ENCODE data around the gene DGKQ.
"Not testable (repeated sequence)": the region's sequence is repeated elsewhere in the genome, so short reads cannot be mapped to it uniquely, and the experiment has no call there.

DGKQ gene

DNA sequence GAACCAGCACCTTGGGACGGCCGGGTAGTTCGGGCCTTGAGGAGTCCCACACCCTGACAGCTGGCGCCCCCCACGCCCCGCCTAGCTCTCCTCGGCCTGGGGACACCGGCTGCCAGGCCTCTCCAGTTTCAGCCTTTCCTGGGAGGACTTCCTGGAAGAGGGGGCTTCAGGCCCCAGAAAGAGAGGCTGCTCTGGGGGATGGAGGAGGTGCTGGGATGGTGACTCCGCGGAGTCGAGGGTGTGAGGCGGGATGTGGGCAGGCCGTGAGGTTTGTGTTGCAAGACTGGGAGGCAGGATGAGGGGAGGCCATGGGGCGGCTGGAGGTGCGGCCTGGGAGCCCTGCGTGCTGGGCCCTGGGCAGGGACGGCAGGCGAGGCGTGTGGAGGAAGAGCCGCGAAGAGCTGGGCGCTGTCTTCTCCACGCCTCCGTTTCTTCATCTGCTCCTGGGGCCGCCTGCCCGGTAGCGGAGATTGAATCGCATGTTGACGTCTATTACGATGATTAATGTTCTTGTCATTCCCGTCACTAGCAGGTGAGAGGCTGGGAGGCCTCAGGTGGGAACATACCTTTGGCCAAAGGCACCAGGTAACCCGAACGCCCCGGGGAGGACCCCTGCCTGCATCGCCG is 37.1 kb upstream of the DGKQ start:
- DNase-seq = peak; percentile 78

DNA sequence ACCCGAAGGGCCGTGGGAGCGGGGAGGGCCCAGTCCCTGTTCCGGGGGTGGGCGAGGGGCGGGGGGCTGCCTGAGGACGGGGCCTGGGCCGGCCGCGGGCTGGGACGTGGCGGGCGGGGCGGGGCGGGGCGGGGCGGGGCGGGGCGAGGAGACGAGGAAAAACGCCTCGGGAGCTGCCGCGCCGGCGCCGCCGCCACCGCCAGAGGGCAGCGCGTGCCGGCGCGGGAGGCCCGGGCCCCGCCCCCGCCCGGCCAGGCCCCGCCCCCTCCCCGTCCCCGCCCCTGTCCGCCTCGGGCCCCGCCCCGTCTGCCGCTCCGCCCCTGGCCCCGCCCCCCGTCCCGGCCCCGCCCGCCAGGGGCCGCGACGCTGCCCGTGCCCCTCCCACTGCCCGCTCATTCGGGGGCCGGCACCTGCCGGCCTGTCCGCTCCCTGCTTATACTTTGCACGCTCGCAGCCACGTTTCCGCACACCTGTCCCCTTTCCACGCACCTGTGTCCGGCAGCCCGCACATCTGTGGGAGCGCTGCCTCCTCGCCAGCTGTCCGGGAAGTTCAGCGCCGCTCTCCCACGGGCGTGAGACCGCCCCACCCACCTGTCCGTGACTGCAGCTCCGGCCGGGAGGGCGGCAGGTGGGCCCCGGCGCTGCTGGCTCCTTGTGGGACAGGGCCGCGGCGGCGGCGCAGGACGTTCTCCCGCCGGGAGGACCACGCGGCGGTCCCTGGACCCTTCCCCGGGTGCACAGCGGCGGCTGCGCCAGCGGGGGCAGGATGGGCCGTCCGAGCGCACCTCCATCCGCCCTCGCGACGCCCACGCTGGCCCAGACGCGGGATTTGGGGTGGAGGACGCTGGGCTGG is 36.4 kb upstream of the DGKQ start:
- peak; percentile 60 for DNase-seq

DNA sequence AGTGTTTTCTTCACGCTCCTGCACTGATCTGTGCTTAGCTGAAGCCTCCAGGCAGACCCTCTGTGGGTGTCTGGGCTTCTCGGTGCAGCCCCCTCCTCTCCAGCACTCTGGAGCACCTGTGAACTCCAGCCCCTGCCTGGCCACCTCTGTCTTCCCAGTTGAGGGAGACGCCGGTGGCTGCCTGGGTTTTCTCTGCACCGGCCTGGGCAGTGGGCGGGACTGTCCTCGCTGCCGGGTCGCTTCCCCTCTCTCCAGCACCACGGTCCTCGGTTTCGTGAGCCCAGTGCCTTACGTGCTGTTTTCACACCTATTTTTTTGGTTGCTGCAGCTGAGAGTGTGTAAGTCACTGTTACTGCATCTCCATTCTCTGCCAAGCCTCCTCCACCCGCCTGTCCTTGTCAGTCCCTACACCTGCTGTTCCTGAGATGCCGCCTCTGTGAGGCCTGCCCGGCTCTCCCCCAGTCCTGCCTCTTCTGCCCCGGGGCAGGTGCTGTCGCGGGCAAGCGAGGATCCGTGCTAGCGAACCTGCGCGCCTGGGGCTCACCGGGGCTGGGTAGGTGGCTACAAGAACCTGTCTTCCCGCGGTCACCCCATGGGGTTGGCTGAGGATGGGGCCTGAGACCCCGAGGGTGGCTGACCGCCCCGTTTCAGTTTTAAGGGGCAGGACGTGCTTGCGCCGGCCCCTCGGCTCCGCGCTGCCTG is 35.6 kb upstream of the DGKQ start:
- no peak for DNase-seq

DNA sequence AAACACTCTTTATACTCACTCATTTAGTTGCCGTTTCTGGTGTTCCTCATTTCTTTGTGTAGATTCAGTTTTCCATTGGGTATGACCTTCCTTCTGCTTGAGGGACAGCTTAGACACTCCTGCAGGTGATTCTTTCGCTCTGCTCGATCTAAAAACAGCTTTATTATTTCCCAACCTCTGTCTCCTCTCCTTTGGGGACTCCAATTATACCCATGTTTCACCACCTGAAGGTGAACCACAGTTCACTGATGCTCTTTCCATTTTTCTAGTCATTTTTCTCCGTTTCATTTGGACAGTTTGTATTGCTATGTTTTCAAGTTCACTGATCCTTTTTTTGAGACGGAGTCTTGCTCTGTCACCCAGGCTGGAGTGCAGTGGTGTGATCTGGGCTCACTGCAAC is 33.5 kb upstream of the DGKQ start:
- no peak for DNase-seq

DNA sequence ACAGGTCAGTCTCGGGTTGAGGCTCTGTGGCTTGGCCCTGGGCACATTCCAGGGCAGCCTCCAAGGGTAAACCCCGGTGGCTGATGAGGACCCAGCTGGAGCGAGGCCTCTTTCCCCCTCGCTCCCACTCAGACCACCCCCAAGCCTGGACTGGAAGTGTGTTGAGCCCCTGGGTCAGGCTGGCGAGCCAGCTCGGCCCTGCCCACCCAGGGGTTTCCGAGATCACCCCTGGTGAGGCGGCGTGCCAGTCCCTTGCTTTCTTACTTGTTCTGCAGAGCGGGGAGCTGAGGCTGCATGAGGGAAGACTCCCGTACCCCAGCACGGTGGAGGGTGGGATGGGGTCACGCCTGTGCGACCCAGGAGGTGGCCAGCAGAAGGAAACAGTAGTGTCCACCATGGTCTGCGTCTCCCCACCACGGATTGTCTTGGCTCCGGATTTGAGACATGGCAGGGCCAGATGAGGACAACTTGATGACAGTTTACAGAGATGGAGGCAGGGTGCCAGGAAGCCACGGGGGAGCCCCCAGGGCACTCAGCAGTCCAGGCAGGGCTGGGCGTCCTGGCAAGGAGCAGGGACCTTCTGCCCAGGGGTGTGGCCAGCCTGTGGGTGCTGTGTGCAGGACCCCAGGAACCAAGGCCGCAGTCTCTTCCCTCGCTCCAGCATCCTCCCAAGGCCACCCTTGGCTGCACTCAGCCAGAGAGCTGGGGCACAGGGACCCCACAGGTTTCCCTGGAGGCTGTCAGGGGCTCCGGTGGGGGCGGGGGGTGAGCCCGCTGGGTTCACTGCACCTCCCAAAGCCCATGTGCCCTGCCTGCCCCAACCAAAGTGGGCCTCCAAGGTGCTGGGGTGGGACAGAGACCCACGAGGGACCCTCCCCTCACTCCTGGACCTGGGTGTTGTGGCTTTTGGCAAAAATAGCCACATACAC is 31.5 kb upstream of the DGKQ start:
- DNase-seq = no peak

DNA sequence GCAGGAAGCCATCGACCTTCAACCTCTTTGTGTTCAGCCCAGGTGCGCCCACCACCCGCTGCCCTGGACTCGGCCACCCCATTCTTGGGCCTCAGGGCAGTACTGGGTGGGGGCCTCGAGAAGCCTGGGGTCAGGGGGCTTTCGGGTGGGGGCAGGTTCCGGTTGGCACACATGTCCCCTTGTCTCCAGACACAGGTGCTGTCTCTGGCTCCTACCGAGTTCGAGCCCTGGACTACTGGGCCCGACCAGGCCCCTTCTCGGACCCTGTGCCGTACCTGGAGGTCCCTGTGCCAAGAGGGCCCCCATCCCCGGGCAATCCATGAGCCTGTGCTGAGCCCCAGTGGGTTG is 30.7 kb upstream of the DGKQ start:
- DNase-seq = no peak

DNA sequence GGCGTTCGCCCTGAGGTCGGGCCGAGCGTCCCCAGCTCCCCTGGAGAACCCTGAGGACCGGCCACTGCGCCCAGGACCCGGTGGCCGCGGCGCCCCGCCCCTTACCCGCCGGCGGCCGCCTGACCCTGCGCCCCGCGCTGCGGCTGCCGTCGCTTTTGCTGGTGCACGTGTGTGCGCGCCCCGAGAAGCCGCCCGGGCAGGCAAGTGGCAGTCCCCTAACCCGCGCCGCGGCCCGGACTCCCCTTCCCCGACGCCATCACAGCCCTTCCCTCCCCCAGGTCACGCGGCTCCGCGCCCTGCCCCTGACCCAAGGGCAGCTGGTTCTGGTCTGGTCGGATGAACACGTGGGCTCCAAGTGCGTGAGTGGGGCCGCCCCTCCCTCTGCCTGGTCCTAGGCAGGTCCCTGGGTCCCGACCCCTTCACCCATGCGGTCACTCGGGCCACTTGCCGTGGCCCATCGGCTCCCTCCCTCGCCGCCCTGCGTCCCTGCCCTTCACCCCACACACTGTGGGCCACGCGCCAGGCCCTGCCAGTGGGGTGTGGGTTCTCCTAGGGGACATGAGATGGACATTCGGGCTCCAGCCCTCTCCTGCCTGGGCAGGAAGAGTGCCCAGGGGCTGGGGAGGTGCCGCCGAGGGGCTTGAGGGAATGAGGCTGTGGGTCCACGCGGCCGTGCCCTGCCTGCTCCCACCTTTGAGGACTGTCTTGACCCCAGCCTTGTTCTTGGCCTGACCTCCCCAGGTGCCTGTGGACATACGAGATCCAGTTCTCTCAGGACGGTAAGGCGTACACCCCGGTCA is 30.1 kb upstream of the DGKQ start:
- no peak for DNase-seq

DNA sequence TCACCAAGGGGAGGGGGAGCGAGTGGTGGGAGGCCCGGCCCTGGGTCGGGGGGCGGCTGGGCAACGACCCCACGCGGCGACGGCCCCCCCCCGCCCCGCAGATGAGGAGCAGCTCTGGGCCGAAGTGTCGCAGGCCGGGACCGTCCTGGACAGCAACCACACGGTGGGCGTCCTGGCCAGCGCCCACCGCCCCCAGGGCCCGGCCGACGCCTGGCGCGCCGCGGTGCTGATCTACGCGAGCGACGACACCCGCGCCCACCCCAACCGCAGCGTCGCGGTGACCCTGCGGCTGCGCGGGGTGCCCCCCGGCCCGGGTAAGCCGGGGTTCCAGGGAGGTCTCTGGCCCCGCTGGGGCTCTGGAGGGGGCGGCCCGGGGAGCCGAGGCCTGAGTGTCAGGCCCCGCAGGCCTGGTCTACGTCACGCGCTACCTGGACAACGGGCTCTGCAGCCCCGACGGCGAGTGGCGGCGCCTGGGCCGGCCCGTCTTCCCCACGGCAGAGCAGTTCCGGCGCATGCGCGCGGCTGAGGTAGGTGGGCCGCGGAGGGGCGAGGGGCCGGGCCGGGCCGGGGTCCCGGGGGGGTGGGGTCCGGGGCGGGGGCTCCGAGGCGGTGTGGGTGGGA is 29.4 kb upstream of the DGKQ start:
- DNase-seq = no peak

DNA sequence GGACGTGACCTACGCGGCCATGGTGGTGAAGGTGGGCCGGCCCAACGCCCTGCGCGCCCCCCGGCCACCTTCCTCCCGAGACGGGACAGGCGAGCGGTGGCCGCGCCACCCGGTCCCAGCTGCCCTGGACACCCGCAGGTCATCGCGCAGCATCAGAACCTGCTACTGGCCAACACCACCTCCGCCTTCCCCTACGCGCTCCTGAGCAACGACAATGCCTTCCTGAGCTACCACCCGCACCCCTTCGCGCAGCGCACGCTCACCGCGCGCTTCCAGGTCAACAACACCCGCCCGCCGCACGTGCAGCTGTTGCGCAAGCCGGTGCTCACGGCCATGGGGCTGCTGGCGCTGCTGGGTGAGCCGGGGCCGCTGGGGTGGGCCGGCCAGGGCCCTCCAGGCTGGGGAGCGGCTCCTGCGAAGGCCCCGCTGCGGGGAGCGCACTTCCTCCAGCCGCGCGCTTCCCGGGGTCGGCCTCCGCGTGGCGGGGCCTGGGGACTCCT is 28.8 kb upstream of the DGKQ start:
- no peak for DNase-seq

DNA sequence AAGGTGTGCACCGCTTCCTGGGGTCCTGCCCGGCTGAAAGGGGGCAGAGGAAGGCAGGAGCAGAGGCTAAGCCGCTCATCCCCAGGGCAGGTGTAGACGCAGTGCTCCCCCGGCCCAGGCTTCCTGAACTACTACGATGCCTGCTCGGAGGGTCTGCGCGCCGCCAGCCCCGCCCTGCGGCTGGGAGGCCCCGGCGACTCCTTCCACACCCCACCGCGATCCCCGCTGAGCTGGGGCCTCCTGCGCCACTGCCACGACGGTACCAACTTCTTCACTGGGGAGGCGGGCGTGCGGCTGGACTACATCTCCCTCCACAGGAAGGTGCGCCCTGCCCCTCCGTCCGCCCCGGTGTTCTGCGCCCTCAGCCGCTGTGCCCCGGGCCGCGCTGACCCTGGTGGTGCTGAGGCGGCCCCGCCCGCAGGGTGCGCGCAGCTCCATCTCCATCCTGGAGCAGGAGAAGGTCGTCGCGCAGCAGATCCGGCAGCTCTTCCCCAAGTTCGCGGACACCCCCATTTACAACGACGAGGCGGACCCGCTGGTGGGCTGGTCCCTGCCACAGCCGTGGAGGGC is 28.3 kb upstream of the DGKQ start:
- no peak for DNase-seq

DNA sequence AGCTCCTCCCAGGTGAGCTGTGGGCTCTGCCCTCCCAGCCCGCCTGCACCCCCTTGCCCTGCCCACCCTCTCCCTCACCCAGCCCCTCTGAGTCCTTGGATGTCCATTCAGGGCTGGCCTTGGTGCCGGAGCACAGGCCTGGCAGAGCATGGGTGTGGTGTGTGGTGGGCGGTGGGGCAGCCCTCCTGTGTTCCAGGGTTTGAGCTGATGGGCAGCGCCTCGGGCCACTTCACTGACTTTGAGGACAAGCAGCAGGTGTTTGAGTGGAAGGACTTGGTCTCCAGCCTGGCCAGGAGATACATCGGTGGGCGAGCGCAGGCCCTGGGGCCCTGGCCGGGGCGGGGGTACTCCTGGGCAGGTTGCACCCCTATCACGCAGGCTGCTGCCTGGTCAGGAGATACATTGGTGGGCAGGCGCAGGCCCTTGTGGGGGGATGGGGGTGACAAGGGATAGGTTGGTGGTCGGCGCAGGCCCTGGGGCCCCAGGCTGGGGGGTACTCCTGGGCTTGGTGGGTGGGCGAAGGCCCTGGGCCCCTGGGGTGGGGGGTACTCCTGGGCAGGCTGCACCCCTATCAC is 27.4 kb upstream of the DGKQ start:
- DNase-seq = no peak

DNA sequence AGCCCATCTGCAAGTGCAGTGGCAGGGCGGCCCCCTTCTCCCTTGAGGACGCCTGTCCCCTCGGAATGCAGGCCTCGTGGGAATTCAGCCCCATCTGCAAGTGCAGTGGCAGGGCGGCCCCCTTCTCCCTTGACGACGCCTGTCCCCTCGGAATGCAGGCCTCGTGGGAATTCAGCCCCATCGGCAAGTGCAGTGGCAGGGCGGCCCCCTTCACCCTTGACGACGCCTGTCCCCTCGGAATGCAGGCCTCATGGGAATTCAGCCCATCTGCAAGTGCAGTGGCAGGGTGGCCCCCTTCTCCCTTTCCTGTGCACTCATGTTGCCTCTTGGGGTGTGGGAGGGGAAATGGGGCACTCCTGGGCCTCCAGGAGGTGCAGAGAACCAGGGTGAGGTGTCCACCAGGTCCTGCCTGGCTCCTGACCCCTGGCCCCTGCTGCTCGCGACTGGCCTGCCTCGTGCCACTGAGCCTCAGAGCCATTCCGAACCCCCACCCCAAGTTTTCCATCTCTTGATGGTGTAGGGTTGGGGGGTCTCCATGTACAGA is 26.6 kb upstream of the DGKQ start:
- DNase-seq = no peak

DNA sequence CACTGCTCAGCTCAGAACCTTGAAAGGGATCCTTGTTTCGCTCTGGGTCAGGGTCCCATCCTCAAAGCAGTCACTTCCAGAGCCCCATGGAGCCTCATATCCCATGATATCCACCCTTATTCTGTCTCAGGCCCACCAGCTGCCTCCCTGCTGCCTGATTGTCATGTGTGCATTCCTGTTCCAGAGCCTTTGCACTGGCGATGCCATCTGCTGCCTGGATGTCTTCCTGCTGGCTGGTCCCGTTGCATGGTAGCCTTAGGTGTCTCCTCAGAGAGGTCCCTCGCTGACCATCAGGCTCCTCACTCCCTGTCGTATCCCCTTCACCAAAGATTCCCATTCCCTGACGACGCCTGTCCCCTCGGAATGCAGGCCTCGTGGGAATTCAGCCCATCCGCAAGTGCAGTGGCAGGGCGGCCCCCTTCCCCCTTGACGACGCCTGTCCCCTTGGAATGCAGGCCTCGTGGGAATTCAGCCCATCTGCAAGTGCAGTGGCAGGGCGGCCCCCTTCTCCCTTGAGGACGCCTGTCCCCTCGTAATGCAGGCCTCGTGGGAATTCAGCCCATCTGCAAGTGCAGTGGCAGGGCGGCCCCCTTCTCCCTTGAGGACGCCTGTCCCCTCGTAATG is 26.0 kb upstream of the DGKQ start:
- not testable (repeated sequence) for DNase-seq

DNA sequence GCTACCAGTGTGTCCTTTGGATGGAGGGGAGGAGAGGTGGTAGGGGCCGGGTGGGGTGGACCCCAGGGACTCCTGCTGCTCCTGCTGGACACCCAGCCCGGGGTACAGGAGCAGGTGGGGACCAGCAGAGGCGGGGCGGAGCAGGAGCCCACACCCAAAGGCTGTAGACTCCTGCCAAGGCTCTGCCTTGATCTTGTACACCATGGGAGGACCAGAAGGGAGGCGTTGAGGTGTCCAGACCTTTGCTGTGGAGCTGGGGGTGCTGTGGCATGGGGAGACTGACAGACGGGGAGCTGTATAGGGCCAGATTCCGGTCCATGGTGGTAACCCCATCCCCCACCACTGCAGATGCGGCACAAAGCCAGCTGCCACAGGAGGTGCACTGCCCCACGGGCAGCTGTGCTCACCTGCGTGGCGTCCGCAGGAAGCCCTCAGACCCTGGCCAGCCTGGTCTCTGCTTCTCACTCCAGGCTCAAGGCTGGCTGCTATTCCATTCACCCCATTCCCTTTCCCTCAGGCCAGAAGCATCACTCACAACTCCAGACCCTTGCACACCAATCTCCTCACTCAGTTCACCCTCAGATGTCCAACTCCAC is 24.8 kb upstream of the DGKQ start:
- no peak for DNase-seq

DNA sequence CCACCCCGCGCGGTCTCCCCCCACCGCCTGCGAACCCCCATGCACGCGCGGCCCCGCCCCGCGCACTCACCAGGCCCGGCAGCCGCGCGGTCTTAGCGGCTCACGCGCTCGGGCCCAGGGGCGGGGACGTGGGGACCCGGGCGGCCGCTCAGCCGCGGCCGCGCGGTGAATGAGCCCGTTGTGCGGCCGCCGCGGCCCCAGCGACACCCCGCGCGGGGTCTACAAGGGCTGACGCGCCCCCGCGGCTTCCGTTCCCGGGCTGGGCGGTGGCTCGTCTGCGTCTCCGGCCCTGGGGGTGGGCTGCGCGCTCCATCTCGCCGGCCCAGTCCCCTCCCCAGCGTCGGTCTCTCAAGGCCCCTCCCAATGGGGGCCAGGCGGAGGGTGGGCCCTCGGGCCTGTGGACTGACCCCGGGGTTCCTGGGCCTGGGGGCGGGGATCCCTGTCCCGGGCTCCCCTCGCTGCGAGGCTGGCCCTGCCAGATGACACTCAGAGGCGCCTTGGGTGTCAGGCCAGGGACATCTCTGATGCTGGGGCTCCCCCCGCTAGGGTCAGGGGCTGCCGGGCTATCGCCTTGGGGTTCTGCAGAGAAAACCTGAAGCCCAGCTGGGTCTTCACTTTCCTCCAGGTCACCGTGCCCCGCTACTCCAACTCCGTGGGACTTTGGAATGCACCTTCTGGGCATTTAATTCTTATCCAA is 24.2 kb upstream of the DGKQ start:
- DNase-seq = no peak

DNA sequence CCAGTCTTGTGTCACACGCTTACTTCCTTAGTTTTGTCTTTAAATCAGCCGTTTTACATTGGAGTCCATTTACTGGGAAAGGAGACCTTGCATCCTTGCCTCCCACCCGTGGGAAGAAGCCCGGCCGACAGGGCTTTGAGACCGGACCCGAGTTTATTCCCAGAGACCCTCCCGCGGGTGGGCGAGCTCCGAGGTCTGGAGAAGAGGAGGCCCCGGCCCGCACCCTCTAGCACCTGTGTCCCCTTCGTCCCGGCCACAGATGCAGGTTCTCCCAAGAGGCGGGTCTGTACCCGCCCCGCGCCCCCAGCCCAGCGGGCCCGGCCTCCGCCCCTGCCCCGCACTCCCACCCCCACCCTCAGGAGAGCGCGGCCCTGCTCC is 23.6 kb upstream of the DGKQ start:
- no peak for DNase-seq

DNA sequence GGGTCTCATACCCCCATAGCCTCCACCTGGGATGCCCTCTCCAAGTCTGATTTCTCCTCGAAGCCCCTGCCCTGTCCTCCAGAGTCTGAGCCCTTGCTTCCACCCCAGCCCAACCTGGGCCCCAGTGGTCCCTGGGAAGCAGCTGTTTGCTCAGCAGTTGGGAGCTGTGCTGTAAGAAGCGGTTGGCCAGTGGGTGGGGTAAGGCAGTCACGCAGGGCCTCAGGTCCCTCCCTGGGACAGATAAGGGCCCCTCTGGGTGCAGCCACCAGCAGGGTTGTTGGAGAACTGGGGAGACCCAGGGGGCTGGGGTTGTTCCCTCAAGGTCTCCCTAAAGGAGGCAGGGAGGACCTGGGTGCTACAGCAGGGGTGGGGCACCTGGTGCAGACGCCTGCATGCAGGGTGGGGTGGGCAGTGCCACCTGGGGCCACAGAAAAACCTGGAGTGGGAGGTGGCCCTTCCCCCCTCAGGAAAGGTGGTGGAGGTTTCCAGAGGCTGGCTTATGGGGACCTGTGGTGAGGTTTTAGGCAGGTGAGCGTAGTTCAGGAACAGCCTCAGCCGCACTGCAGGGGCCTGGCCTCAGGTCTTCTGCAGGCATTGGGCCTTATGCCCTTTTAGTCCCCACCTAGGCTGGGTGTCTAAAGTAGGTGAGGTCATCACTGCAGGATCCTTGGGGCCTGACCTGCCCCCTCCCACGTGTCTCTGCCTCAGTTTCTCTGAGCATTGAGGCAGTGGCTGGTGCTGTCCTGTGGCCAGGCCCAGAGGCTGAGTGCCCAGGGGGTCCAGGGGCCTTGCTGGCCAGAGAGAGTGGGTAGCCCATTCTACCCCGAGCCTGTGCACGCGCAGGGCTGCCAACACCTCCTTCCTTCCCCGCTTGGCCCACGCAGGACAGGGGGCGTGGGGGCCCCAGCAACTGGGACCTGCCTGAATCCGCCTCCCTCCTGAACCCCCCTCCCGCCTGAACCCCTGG is 22.9 kb upstream of the DGKQ start:
- DNase-seq = no peak
